ENCODE results near the gene LRRFIP2.
A peak's percentile ranks its signal among the peaks of the same experiment; 100 is the strongest.
"Not testable (repeated sequence)": the region's sequence is repeated elsewhere in the genome, so short reads cannot be mapped to it uniquely, and the experiment has no call there.

LRRFIP2 gene

DNA sequence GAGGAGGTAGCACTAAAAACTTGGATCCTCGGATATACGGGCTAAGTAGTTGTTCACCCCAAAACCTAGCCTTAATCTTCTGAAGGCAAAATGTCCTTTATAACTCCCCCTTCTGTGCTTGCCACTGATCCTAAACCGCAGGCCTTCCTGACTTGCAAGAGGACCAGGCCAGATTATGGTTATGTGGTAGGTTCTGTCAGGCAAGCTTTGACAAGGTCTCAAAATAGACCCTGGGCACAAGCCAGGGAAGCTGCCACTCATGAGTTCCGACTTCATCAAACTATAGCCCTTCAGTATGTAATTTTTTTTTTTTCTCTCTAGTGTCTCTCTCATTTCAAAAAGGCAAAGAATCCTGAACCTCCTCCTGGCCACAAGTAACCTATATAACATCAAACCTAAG, 3.2 kb downstream of the LRRFIP2 start:
- Mint-ChIP-seq H3K27me3 (no peaks in the 10 kb centered on the region), H3K4me3 (no peak overlapping the region), H3K27ac (no peak overlapping the region), H3K9me3 (no peaks in the 10 kb centered on the region), H3K4me1 (peaks cover 11% of the 10 kb centered on the region), H3K36me3 (peaks cover 7% of the 10 kb centered on the region)
- ATAC-seq (ENCODE audit: low read depth): no peak
- no peak for DNase-seq (ENCODE audit: low spot score in 2 of 2)

DNA sequence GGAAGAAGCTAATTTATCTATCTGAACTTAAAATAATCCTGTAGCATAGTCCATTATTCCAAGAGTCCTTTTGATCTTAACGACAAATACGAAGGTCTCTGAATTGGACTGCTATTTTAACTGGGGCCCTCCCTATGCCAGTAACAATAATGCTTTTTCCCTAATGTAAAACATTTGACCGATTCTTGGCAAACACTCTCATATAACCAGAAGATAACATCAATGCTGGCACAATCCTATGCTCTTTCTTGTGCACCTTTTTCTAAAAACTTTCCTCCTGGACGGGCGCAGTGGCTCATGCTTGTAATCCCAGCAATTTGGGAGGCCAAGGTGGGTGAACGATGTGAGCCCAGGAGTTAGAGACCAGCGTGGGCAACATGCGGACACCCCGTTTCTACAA, 3.9 kb downstream of the LRRFIP2 start:
- ATAC-seq (ENCODE audit: low read depth): no peak
- no peak for DNase-seq (ENCODE audit: low spot score in 2 of 2)
- no peak overlapping the region for H3K27ac Mint-ChIP-seq
- peaks cover 11% of the 10 kb centered on the region for H3K4me1 Mint-ChIP-seq
- no peaks in the 10 kb centered on the region for H3K27me3 Mint-ChIP-seq
- H3K9me3 Mint-ChIP-seq: no peaks in the 10 kb centered on the region
- peaks cover 10% of the 10 kb centered on the region for H3K36me3 Mint-ChIP-seq
- H3K4me3 Mint-ChIP-seq: no peak overlapping the region

DNA sequence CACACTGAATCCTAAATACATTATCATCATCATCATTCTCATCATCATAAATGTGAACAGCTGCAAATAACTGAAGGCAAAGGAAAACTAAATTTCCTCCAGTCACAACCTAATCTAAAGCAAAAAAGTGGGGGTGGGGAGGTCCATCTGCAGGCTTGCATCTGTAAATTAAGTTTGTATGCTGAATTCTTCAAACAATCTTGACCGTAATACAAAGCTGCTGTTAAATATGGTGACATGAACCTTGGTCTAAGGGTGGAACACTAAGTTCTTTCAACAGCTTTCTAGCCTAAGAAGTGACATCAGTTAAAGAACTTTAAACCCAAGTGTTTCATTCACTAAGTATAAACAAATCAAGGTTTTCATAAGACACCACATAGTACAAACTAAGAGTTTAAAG, 4.3 kb downstream of the LRRFIP2 start:
- Mint-ChIP-seq H3K4me1 (peaks cover 6% of the 10 kb centered on the region), H3K4me3 (no peak overlapping the region), H3K36me3 (peaks cover 11% of the 10 kb centered on the region), H3K9me3 (no peaks in the 10 kb centered on the region), H3K27ac (no peak overlapping the region), H3K27me3 (no peaks in the 10 kb centered on the region)
- no peak for DNase-seq (ENCODE audit: low spot score in 2 of 2)
- no peak for ATAC-seq (ENCODE audit: low read depth)

DNA sequence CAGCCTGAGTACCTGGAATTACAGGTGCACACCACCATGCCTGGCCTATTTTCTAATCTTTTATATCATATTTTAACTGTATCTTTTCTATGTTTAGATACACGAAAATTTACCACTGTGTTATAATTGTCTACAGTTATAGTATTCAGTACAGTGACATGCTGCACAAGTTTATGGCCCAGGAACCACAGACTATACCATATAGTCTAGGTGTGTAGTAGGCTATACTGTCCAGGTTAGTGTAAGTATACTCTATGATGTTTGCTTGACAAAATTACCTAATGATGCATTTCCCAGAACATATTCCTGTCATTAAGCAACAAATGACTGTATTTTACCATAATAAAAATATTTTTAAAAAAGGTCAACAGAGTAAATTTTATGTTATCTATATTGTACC, 5.5 kb downstream of the LRRFIP2 start:
- no peaks in the 10 kb centered on the region for H3K27me3 Mint-ChIP-seq
- no peak for ATAC-seq (ENCODE audit: low read depth)

DNA sequence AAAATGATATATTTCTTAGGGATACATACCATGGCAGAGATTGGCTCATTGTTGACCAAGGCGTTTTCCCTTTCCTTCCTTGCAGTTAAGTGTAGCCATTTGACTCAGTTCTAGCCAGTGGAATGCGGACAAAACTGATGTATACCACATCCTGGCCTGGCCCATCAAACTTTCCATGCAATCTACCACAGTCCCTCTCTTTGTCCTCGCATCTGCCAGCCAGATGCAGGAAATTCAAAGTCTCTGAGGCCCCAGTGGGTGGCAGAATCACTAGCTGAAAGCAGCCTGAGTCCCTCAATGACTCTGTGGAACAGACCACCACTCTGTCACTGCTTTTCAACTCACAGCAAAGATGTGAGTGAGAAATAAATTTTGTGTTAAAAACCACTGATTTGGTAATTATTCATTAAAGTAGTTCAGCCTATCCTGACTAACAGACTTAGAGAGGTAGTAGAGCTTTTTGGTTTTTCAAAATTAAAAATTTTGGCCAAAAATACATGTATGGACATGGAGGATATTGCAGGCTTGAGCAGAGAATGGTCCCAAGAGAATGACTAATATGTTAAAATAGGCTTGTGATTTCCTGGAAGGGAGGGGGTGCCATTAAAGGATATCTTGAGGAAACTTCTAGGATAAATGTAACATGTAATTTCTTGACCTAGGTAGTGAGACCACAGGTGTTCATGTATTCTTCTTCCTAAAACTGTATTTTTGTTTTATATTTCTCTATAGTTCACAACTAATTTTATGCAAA, 10.9 kb downstream of the LRRFIP2 start:
- peaks cover 9% of the 10 kb centered on the region for H3K36me3 Mint-ChIP-seq
- DNase-seq (ENCODE audit: low spot score in 2 of 2): no peak
- no peaks in the 10 kb centered on the region for H3K9me3 Mint-ChIP-seq
- no peak for ATAC-seq (ENCODE audit: low read depth)
- peaks cover 14% of the 10 kb centered on the region for H3K4me1 Mint-ChIP-seq
- no peaks in the 10 kb centered on the region for H3K27me3 Mint-ChIP-seq
- H3K27ac Mint-ChIP-seq: peak overlapping the region; percentile 64
- no peak overlapping the region for H3K4me3 Mint-ChIP-seq

More for the DNA sequence above, 5.5 kb downstream of the LRRFIP2 start:
- Mint-ChIP-seq H3K27ac (no peak overlapping the region), H3K4me1 (peaks cover 5% of the 10 kb centered on the region), H3K4me3 (no peak overlapping the region), H3K9me3 (no peaks in the 10 kb centered on the region), H3K36me3 (peaks cover 11% of the 10 kb centered on the region)
- DNase-seq (ENCODE audit: low spot score in 2 of 2): no peak

DNA sequence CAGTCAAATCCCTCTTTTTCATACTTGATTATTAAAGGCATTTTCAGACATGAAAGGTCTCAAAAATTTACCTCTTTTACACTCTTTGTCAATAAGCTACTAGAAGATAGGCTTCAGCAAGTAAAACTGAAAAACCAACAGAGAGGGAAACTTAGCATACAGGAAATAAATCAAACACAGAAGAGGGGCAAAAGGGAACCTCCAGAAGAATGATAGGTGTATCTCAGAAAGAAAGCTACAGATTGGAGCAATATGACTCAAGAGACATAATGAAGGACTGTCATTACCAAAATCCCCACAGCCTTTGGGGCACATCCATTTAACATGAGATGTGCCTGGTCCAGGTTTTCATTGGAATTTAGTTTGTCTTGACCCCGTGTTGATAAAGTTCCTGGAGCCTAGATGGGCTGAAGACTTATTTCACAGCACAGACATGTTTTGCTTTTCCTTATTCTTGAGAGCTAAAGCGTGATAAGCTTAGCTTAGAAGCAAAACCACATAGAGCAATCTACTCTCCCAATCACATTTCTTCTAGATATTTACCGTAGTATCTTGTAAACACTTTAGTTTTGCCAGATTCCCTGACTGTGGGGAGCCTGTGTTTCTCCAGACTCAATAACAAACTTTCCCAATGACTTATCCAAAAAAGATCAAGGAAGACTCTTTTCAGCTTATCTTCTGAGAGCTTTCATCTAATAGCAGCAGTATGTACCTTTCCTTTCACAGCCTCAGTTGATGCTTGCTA, 11.7 kb downstream of the LRRFIP2 start:
- no peak for DNase-seq (ENCODE audit: low spot score in 2 of 2)
- H3K4me3 Mint-ChIP-seq: no peak overlapping the region
- H3K9me3 Mint-ChIP-seq: no peaks in the 10 kb centered on the region
- ATAC-seq (ENCODE audit: low read depth): no peak
- no peaks in the 10 kb centered on the region for H3K27me3 Mint-ChIP-seq
- H3K4me1 Mint-ChIP-seq: peaks cover 14% of the 10 kb centered on the region
- H3K27ac Mint-ChIP-seq: peak overlapping the region; percentile 64
- H3K36me3 Mint-ChIP-seq: peaks cover 9% of the 10 kb centered on the region

- Mint-ChIP-seq H3K9me3 (no peaks in the 10 kb centered on the region), H3K4me1 (peaks cover 17% of the 10 kb centered on the region), H3K27me3 (no peaks in the 10 kb centered on the region), H3K36me3 (peaks cover 11% of the 10 kb centered on the region), H3K27ac (peak overlapping the region; percentile 64), H3K4me3 (no peak overlapping the region)
- DNase-seq (ENCODE audit: low spot score in 2 of 2) (no peak), ATAC-seq (ENCODE audit: low read depth) (no peak)
Measured at GRCh38 chr3:37161351-37161750, 13.0 kb downstream of the LRRFIP2 start.

GRCh38 chr3:37155782-37156181, 18.6 kb downstream of the LRRFIP2 start:
- H3K27me3 Mint-ChIP-seq: no peaks in the 10 kb centered on the region
- no peak overlapping the region for H3K27ac Mint-ChIP-seq
- DNase-seq (ENCODE audit: low spot score in 2 of 2): no peak
- peaks cover 6% of the 10 kb centered on the region for H3K4me1 Mint-ChIP-seq
- H3K36me3 Mint-ChIP-seq: peaks cover 16% of the 10 kb centered on the region
- H3K9me3 Mint-ChIP-seq: no peaks in the 10 kb centered on the region
- ATAC-seq (ENCODE audit: low read depth): no peak
- no peak overlapping the region for H3K4me3 Mint-ChIP-seq

- H3K27ac Mint-ChIP-seq: peak overlapping the region; percentile 41
- H3K4me3 Mint-ChIP-seq: no peak overlapping the region
- H3K36me3 Mint-ChIP-seq: peaks cover 17% of the 10 kb centered on the region
Measured at GRCh38 chr3:37154668-37155314, 19.6 kb downstream of the LRRFIP2 start.

GRCh38 chr3:37150621-37151020, 23.8 kb downstream of the LRRFIP2 start:
- Mint-ChIP-seq H3K4me1 (peaks cover 14% of the 10 kb centered on the region), H3K4me3 (no peak overlapping the region), H3K36me3 (peaks cover 30% of the 10 kb centered on the region), H3K27ac (no peak overlapping the region), H3K27me3 (no peaks in the 10 kb centered on the region), H3K9me3 (no peaks in the 10 kb centered on the region)
- no peak for DNase-seq (ENCODE audit: low spot score in 2 of 2)
- ATAC-seq (ENCODE audit: low read depth): no peak

More at GRCh38 chr3:37154668-37155314, 19.6 kb downstream of the LRRFIP2 start:
- Mint-ChIP-seq H3K4me1 (peaks cover 6% of the 10 kb centered on the region), H3K27me3 (no peaks in the 10 kb centered on the region), H3K9me3 (no peaks in the 10 kb centered on the region)
- ATAC-seq (ENCODE audit: low read depth): no peak
- DNase-seq (ENCODE audit: low spot score in 2 of 2): no peak

DNA sequence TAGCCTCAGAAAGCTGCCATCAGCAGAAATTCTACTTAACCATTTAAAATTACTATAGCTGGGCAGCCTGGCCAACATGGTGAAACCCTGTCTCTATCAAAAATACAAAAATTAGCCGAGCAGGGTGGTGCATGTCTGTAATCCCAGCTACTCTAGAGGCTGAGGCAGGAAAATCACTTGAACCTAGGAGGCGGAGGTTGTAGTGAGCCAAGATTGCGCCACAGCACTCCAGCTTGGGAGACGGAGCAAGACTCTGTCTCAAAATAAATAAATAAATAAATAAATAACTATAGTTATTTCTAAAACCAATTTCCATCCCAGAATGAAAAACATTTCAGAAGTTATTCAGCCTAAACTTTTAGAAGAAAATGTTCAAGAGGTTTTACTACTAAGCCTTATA, 25.1 kb downstream of the LRRFIP2 start:
- DNase-seq (ENCODE audit: low spot score in 2 of 2): no peak
- Mint-ChIP-seq H3K27ac (no peak overlapping the region), H3K9me3 (no peaks in the 10 kb centered on the region), H3K4me1 (peaks cover 19% of the 10 kb centered on the region), H3K36me3 (peaks cover 34% of the 10 kb centered on the region), H3K27me3 (no peaks in the 10 kb centered on the region), H3K4me3 (no peak overlapping the region)
- no peak for ATAC-seq (ENCODE audit: low read depth)

- H3K36me3 Mint-ChIP-seq: peaks cover 32% of the 10 kb centered on the region
- ATAC-seq (ENCODE audit: low read depth): no peak
- H3K27me3 Mint-ChIP-seq: no peaks in the 10 kb centered on the region
- H3K27ac Mint-ChIP-seq: no peak overlapping the region
- no peaks in the 10 kb centered on the region for H3K9me3 Mint-ChIP-seq
- H3K4me3 Mint-ChIP-seq: no peak overlapping the region
- no peak for DNase-seq (ENCODE audit: low spot score in 2 of 2)
- H3K4me1 Mint-ChIP-seq: peaks cover 19% of the 10 kb centered on the region
Measured at GRCh38 chr3:37148208-37148607, 26.2 kb downstream of the LRRFIP2 start.

DNA sequence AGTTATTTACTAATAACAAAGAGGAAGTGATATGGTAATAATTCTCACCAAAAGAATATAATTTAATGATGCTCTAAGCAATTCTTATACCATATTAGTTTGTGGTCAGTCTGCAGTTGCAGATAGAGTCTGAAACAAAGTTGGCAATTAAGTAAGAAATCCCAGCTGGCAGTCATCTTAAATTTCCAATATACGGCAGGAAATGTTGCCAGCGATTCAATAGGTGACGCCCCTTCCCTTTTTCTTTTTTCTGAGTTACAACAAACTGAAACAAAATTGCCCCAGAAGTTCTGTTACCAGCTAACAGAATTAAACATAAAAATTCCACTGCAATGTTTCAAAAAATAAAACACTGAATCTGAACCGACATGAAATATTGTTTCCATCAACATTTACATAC, 26.7 kb downstream of the LRRFIP2 start:
- no peak for ATAC-seq (ENCODE audit: low read depth)
- peaks cover 36% of the 10 kb centered on the region for H3K36me3 Mint-ChIP-seq
- peaks cover 19% of the 10 kb centered on the region for H3K4me1 Mint-ChIP-seq
- H3K27ac Mint-ChIP-seq: no peak overlapping the region
- no peaks in the 10 kb centered on the region for H3K27me3 Mint-ChIP-seq
- no peak overlapping the region for H3K4me3 Mint-ChIP-seq
- peaks cover 1% of the 10 kb centered on the region for H3K9me3 Mint-ChIP-seq
- DNase-seq (ENCODE audit: low spot score in 2 of 2): no peak

GRCh38 chr3:37146927-37147326, 27.5 kb downstream of the LRRFIP2 start:
- H3K9me3 Mint-ChIP-seq; H3K27me3 Mint-ChIP-seq; DNase-seq (ENCODE audit: low spot score in 2 of 2); ATAC-seq (ENCODE audit: low read depth); H3K4me3 Mint-ChIP-seq: not testable (repeated sequence)
- Mint-ChIP-seq H3K4me1 (peaks cover 19% of the 10 kb centered on the region), H3K27ac (peak overlapping the region; percentile 37), H3K36me3 (peaks cover 32% of the 10 kb centered on the region)
